ENCODE measurements around the gene DAAM2.
A peak's percentile ranks its signal among the peaks of the same experiment; 100 is the strongest.

The DAAM2 gene

GRCh38 chr6:39848171-39848570 lies 56.0 kb downstream of the DAAM2 start:
- DNase-seq (ENCODE audit: low spot score): peak; percentile 95

GRCh38 chr6:39849228-39849627 lies 57.1 kb downstream of the DAAM2 start:
- no peak for DNase-seq (ENCODE audit: low spot score)

GRCh38 chr6:39849764-39850163 lies 57.6 kb downstream of the DAAM2 start:
- DNase-seq (ENCODE audit: low spot score): peak; percentile 64

- no peak for DNase-seq (ENCODE audit: low spot score)
Measured at GRCh38 chr6:39850736-39851297, 58.6 kb downstream of the DAAM2 start.

- no peak for DNase-seq (ENCODE audit: low spot score)
Measured at GRCh38 chr6:39851331-39851730, 59.2 kb downstream of the DAAM2 start.

- DNase-seq (ENCODE audit: low spot score): no peak
Measured at GRCh38 chr6:39852324-39852723, 60.1 kb downstream of the DAAM2 start.

GRCh38 chr6:39853604-39854003 lies 61.4 kb downstream of the DAAM2 start:
- DNase-seq (ENCODE audit: low spot score): no peak

GRCh38 chr6:39855356-39855995 lies 63.3 kb downstream of the DAAM2 start:
- DNase-seq (ENCODE audit: low spot score): no peak

- no peak for DNase-seq (ENCODE audit: low spot score)
Measured at GRCh38 chr6:39859025-39859424, 66.8 kb downstream of the DAAM2 start.

- DNase-seq (ENCODE audit: low spot score): no peak
Measured at GRCh38 chr6:39861663-39862062, 69.5 kb downstream of the DAAM2 start.

- DNase-seq (ENCODE audit: low spot score): peak; percentile 88
Measured at GRCh38 chr6:39865011-39865888, 73.1 kb downstream of the DAAM2 start.

- DNase-seq (ENCODE audit: low spot score): no peak
Measured at GRCh38 chr6:39867592-39867991, 75.4 kb downstream of the DAAM2 start.

GRCh38 chr6:39870950-39871349 lies 78.8 kb downstream of the DAAM2 start:
- DNase-seq (ENCODE audit: low spot score): no peak

- no peak for DNase-seq (ENCODE audit: low spot score)
Measured at GRCh38 chr6:39873439-39873838, 81.3 kb downstream of the DAAM2 start.

GRCh38 chr6:39876111-39876510 lies 83.9 kb downstream of the DAAM2 start:
- DNase-seq (ENCODE audit: low spot score): no peak

- no peak for DNase-seq (ENCODE audit: low spot score)
Measured at GRCh38 chr6:39876826-39877225, 84.7 kb downstream of the DAAM2 start.

GRCh38 chr6:39879535-39879934 lies 87.4 kb downstream of the DAAM2 start:
- DNase-seq (ENCODE audit: low spot score): no peak

- no peak for DNase-seq (ENCODE audit: low spot score)
Measured at GRCh38 chr6:39880594-39880993, 88.4 kb downstream of the DAAM2 start.

GRCh38 chr6:39881851-39882530 lies 89.8 kb downstream of the DAAM2 start:
- no peak for DNase-seq (ENCODE audit: low spot score)

GRCh38 chr6:39882531-39882899 lies 90.3 kb downstream of the DAAM2 start:
- DNase-seq (ENCODE audit: low spot score): no peak

GRCh38 chr6:39884696-39885095 lies 92.5 kb downstream of the DAAM2 start:
- DNase-seq (ENCODE audit: low spot score): no peak

GRCh38 chr6:39885691-39886090 lies 93.5 kb downstream of the DAAM2 start:
- DNase-seq (ENCODE audit: low spot score): no peak

- no peak for DNase-seq (ENCODE audit: low spot score)
Measured at GRCh38 chr6:39886871-39887270, 94.7 kb downstream of the DAAM2 start.

All from COLO829 (cell line).